ENCODE measurements around the gene ATP6V0C. TPM values are rescaled to one million over a fixed set of nuclear protein-coding genes. Genes with fewer than 3 reads are reported as not detected.

The ATP6V0C gene
- polyA plus RNA-seq, 1 donor (not counting 4 experiments of a cell fraction or from before 2014, with no cell fraction given) = 11.4 TPM

GRCh38 chr16:2497695-2498484, 15.9 kb upstream of the ATP6V0C start:
- Histone ChIP-seq H3K9me3 (ENCODE audit: control insufficient read depth, low read depth, low read length) (no peaks in the 10 kb centered on the region), H3K27ac (ENCODE audit: control insufficient read depth, insufficient read depth, low read length) (no peak overlapping the region), H3K9me1 (ENCODE audit: control insufficient read depth, extremely low read depth, insufficient read depth, low read length) (no peaks in the 10 kb centered on the region), H3K4me1 (ENCODE audit: control insufficient read depth, extremely low read depth, insufficient read depth, low read length) (peaks cover 19% of the 10 kb centered on the region), H3K79me2 (ENCODE audit: control insufficient read depth, insufficient read depth, low read length) (no peaks in the 10 kb centered on the region), H3K4me3 (ENCODE audit: control insufficient read depth in 2 of 3, extremely low read depth in 1 of 3, insufficient read depth in 2 of 3, low read depth in 1 of 3, low read length in 3 of 3) (no peak overlapping the region), H3K36me3 (ENCODE audit: control insufficient read depth in 2 of 2, extremely low read depth in 1 of 2, insufficient read depth in 2 of 2, low read length in 2 of 2) (peaks cover 0 to 11% of the 10 kb centered on the region in 2 experiments), H3K9ac (ENCODE audit: control insufficient read depth, extremely low read depth, insufficient read depth, low read length) (no peak overlapping the region), H3K27me3 (ENCODE audit: control insufficient read depth, extremely low read depth, insufficient read depth, low read length) (no peaks in the 10 kb centered on the region), H4K20me1 (ENCODE audit: control insufficient read depth, extremely low read depth, insufficient read depth, low read length) (peaks cover 3% of the 10 kb centered on the region), H2AFZ (ENCODE audit: control insufficient read depth, low read length) (no peak overlapping the region), H3K4me2 (ENCODE audit: control insufficient read depth, extremely low read depth, insufficient read depth, low read depth, low read length) (no peak overlapping the region)
- FAIRE-seq = no peak
- dilution Hi-C loops (cut with MboI; ENCODE audit: extremely low pct_ligation_motif_present, low sequenced_read_pairs) = no loop called here
- no peak for DNase-seq (ENCODE audit: low read depth, low spot score)
- no peak for TF ChIP-seq CTCF (optimal IDR thresholded peaks at IDR 0.05 in 1 of 3, IDR thresholded peaks at IDR 0.05 in 1 of 3, conservative IDR thresholded peaks at IDR 0.05 in 1 of 3; ENCODE audit: extremely low read depth in 1 of 3, insufficient read depth in 2 of 3, low read length in 3 of 3)

DNA sequence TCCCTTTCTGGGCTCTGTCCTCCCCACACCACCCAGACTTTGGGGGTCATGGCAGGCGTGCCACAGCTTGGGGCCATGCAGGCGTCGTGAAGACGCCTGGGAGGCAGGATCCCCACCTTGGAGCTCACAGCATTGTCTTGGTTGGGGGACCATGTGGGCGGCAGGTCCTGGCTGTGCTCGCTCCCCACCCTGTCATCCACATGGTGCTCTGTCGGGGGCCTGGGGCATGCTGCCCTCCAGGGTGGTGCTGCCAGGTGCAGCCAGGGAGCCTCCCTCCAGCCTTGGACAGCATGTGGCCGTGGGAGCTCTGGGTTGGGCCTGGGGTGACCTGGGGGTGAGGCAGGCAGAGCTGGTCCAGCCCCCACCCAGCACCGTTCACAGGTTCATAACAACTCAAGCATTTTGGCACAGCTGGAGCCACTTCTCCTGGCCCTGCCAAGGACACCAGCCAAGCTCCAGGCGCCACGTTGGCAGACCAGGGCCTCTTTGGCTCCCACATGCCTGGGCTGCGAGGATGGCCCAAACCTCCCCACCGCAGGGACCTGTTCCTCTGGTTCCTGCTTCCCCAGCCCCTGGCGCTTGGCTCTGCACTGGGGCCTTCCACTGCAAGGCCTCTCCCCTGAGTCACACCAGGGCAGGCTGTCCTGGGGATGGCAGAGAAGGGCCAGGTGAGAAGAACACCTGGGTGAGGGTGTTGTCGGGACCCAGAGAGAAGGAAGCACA, 15.1 kb upstream of the ATP6V0C start:
- Histone ChIP-seq H3K79me2 (ENCODE audit: control insufficient read depth, insufficient read depth, low read length) (no peaks in the 10 kb centered on the region), H3K9ac (ENCODE audit: control insufficient read depth, extremely low read depth, insufficient read depth, low read length) (no peak overlapping the region)

More for the DNA sequence above, 15.1 kb upstream of the ATP6V0C start:
- DNase-seq (ENCODE audit: low read depth, low spot score) (no peak), FAIRE-seq (no peak)
- H4K20me1 ChIP-seq (ENCODE audit: control insufficient read depth, extremely low read depth, insufficient read depth, low read length) = peaks cover 3% of the 10 kb centered on the region
- dilution Hi-C loops (cut with MboI; ENCODE audit: extremely low pct_ligation_motif_present, low sequenced_read_pairs) = no loop called here
- H3K27ac ChIP-seq (ENCODE audit: control insufficient read depth, insufficient read depth, low read length) = no peak overlapping the region
- no peaks in the 10 kb centered on the region for H3K9me3 ChIP-seq (ENCODE audit: control insufficient read depth, low read depth, low read length)
- TF ChIP-seq CTCF (optimal IDR thresholded peaks at IDR 0.05 in 1 of 3, IDR thresholded peaks at IDR 0.05 in 1 of 3, conservative IDR thresholded peaks at IDR 0.05 in 1 of 3; ENCODE audit: extremely low read depth in 1 of 3, insufficient read depth in 2 of 3, low read length in 3 of 3) = no peak
- no peak for TF ChIP-seq EZH2 (IDR thresholded peaks at IDR 0.05; ENCODE audit: low read length)
- no peak overlapping the region for H3K4me3 ChIP-seq (ENCODE audit: control insufficient read depth in 2 of 3, extremely low read depth in 1 of 3, insufficient read depth in 2 of 3, low read depth in 1 of 3, low read length in 3 of 3)
- H2AFZ ChIP-seq (ENCODE audit: control insufficient read depth, low read length) = no peak overlapping the region
- H3K4me2 ChIP-seq (ENCODE audit: control insufficient read depth, extremely low read depth, insufficient read depth, low read depth, low read length) = no peak overlapping the region
- H3K27me3 ChIP-seq (ENCODE audit: control insufficient read depth, extremely low read depth, insufficient read depth, low read length) = no peaks in the 10 kb centered on the region
- H3K9me1 ChIP-seq (ENCODE audit: control insufficient read depth, extremely low read depth, insufficient read depth, low read length) = no peaks in the 10 kb centered on the region
- H3K36me3 ChIP-seq (ENCODE audit: control insufficient read depth in 2 of 2, extremely low read depth in 1 of 2, insufficient read depth in 2 of 2, low read length in 2 of 2) = peaks cover 0 to 11% of the 10 kb centered on the region in 2 experiments
- peaks cover 19% of the 10 kb centered on the region for H3K4me1 ChIP-seq (ENCODE audit: control insufficient read depth, extremely low read depth, insufficient read depth, low read length)

Measured in keratinocyte (primary cell).